ENCODE measurements around the gene CD72.

DNA sequence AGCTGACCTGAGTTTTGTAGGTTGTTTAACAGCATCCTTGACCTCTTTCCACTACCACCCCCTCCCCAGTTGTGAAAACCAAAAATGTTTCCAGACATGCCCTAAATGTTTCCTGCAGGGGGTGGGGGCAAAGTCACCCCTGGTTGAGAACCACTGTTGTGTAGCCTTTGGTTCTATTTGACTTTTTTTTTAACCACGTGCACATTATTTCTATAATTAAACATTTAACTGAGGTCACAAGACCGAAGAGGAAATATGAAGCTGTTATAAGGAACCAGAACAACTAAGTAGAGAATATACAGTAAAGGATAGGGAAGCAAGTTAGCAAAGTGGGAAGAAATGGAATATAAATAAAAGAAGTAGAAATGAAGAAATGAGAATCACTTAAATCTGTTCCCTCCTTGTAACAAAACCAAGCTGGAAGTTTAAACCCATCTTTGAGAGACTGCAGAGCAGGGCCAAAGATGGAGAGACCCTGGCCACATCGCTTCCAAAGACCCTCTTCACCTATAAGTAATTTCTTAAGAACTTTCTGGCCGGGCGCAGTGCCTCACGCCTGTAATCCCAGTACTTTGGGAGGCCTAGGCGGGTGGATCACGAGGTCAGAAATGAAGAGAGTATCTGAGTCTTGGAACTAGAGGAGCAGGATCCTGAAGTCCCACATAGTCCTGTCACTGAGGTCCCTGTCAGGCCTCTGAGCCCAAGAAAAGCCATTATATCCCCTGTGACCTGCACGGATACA lies 18.1 kb upstream of the CD72 start:
- TF ChIP-seq, protein P1, sequence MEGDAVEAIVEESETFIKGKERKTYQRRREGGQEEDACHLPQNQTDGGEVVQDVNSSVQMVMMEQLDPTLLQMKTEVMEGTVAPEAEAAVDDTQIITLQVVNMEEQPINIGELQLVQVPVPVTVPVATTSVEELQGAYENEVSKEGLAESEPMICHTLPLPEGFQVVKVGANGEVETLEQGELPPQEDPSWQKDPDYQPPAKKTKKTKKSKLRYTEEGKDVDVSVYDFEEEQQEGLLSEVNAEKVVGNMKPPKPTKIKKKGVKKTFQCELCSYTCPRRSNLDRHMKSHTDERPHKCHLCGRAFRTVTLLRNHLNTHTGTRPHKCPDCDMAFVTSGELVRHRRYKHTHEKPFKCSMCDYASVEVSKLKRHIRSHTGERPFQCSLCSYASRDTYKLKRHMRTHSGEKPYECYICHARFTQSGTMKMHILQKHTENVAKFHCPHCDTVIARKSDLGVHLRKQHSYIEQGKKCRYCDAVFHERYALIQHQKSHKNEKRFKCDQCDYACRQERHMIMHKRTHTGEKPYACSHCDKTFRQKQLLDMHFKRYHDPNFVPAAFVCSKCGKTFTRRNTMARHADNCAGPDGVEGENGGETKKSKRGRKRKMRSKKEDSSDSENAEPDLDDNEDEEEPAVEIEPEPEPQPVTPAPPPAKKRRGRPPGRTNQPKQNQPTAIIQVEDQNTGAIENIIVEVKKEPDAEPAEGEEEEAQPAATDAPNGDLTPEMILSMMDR (conservative IDR thresholded peaks at IDR 0.05; ENCODE audit: low read length) = no peak
- no peak for TF ChIP-seq EZH2phosphoT487 (IDR thresholded peaks at IDR 0.05; ENCODE audit: borderline replicate concordance, low read depth, low read length)
